ENCODE results near the gene SLC35A5.
A peak's percentile ranks its signal among the peaks of the same experiment; 100 is the strongest.

DNA sequence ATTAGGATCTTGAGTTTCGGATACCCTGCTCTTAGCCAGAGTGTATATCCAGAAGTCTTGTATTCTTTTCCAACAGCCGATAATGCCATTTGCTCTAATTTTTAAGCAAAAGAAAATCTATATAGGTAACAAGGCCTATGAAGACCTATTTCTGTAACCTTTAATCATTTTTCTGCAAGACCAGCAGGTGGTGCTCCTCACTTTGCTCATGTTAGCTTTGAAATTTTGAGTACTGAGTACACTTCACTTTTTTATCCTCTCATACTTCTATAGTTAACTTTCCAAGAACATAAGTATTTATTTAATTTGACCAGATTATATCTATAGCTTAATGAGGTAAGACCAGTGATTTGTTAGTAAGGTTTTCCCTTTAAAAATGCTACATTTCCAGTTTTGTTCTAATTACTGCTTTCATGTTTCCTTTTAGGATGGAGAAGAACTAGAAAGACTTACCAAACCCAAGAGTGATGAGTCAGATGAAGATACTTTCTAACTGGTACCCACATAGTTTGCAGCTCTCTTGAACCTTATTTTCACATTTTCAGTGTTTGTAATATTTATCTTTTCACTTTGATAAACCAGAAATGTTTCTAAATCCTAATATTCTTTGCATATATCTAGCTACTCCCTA lies 20.5 kb downstream of the SLC35A5 start:
- TF ChIP-seq, protein P1, sequence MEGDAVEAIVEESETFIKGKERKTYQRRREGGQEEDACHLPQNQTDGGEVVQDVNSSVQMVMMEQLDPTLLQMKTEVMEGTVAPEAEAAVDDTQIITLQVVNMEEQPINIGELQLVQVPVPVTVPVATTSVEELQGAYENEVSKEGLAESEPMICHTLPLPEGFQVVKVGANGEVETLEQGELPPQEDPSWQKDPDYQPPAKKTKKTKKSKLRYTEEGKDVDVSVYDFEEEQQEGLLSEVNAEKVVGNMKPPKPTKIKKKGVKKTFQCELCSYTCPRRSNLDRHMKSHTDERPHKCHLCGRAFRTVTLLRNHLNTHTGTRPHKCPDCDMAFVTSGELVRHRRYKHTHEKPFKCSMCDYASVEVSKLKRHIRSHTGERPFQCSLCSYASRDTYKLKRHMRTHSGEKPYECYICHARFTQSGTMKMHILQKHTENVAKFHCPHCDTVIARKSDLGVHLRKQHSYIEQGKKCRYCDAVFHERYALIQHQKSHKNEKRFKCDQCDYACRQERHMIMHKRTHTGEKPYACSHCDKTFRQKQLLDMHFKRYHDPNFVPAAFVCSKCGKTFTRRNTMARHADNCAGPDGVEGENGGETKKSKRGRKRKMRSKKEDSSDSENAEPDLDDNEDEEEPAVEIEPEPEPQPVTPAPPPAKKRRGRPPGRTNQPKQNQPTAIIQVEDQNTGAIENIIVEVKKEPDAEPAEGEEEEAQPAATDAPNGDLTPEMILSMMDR (conservative IDR thresholded peaks at IDR 0.05 in 1 of 2, IDR thresholded peaks at IDR 0.05 in 1 of 2; ENCODE audit: extremely low read depth in 1 of 2, insufficient read depth in 1 of 2, low read depth in 1 of 2, low read length in 2 of 2): peak; percentile 50 to 68
- no peak for TF ChIP-seq EZH2 (IDR thresholded peaks at IDR 0.05; ENCODE audit: borderline replicate concordance, low read length)
